CD4-positive, alpha-beta T cell treated with Interleukin-2 at 100 ng/mL for 4 hours (primary cell): ENCODE data around the gene CHRNB4.
"Not testable (repeated sequence)": the region's sequence is repeated elsewhere in the genome, so short reads cannot be mapped to it uniquely, and the experiment has no call there.

Source experiments
- DNase-seq: peaks from one replicate; pipeline ENCODE4 v3.0.0-alpha.2; 2020; ENCODE audit warnings: low spot score

CHRNB4 gene

GRCh38 chr15:78641102-78641748, at the start of gene CHRNB4:
TSS of gene CHRNB4 (minus strand) at chr15:78641210. CDS start at chr15:78641133, 77 bp downstream.
- DNase-seq: no peak

- DNase-seq: no peak
Measured at GRCh38 chr15:78689626-78690025, 48.6 kb upstream of the CHRNB4 start.

GRCh38 chr15:78685925-78686324, 44.9 kb upstream of the CHRNB4 start:
- no peak for DNase-seq

- DNase-seq: no peak
Measured at GRCh38 chr15:78685159-78685921, 44.3 kb upstream of the CHRNB4 start.

- no peak for DNase-seq
Measured at GRCh38 chr15:78684657-78685056, 43.6 kb upstream of the CHRNB4 start.

GRCh38 chr15:78683599-78683998, 42.6 kb upstream of the CHRNB4 start:
- not testable (repeated sequence) for DNase-seq

GRCh38 chr15:78682693-78683410, 41.8 kb upstream of the CHRNB4 start:
- no peak for DNase-seq

- no peak for DNase-seq
Measured at GRCh38 chr15:78682004-78682651, 41.1 kb upstream of the CHRNB4 start.

GRCh38 chr15:78681281-78682003, 40.4 kb upstream of the CHRNB4 start:
- no peak for DNase-seq

GRCh38 chr15:78680431-78681075, 39.5 kb upstream of the CHRNB4 start:
- DNase-seq: no peak

GRCh38 chr15:78679089-78679511, 38.1 kb upstream of the CHRNB4 start:
- no peak for DNase-seq

- no peak for DNase-seq
Measured at GRCh38 chr15:78676424-78677110, 35.6 kb upstream of the CHRNB4 start.

- no peak for DNase-seq
Measured at GRCh38 chr15:78675617-78676360, 34.8 kb upstream of the CHRNB4 start.

GRCh38 chr15:78675206-78675605, 34.2 kb upstream of the CHRNB4 start:
- no peak for DNase-seq

- DNase-seq: no peak
Measured at GRCh38 chr15:78673917-78674444, 33.0 kb upstream of the CHRNB4 start.

GRCh38 chr15:78673476-78673875, 32.5 kb upstream of the CHRNB4 start:
- DNase-seq: no peak

GRCh38 chr15:78672285-78673014, 31.4 kb upstream of the CHRNB4 start:
- no peak for DNase-seq

- DNase-seq: no peak
Measured at GRCh38 chr15:78671626-78672211, 30.7 kb upstream of the CHRNB4 start.

GRCh38 chr15:78668987-78669386, 28.0 kb upstream of the CHRNB4 start:
- DNase-seq: no peak
